Heart left ventricle (tissue), 16 donors: ENCODE measurements around the gene AAR2. TPM values are rescaled to one million over a fixed set of nuclear protein-coding genes. Genes with fewer than 3 reads are reported as not detected.

ENCODE experiments used
- ATAC-seq, 4 donors: fragments of 200-7000 bp; cut with Tn5 transposase; one replicate each; pipeline ENCODE4 v1.9.1; 2020 to 2022; ENCODE audit warnings: moderate library complexity in 4 of 4, mild to moderate bottlenecking in 3 of 4, moderate number of reproducible peaks in 1 of 4
- DNase-seq, 5 donors: peaks; one replicate each; pipeline ENCODE4 v3.0.0-alpha.2; 2020
- H3K27ac ChIP-seq, 12 donors: fragments of 200-600 bp; sonication (generic) in 4 of 12; one replicate each; pipeline versions ENCODE4 v1.5.0 to v1.8.0; 2016 to 2022; ENCODE audit warnings: mild to moderate bottlenecking in 2 of 12
- H3K27me3 ChIP-seq, 9 donors: fragments of 200-600 bp; sonication (generic) in 2 of 9; one replicate each; pipeline versions ENCODE4 v1.5.1 to v1.8.0; 2016 to 2022; ENCODE audit warnings: mild to moderate bottlenecking in 3 of 9
- H3K36me3 ChIP-seq, 9 donors: fragments of 200-600 bp; sonication (generic) in 2 of 9; one replicate each; pipeline versions ENCODE4 v1.5.0 to v1.8.0; 2018 to 2022; ENCODE audit warnings: mild to moderate bottlenecking in 2 of 9
- H3K4me1 ChIP-seq, 12 donors: fragments of 200-600 bp; sonication (generic) in 4 of 12; one replicate each; pipeline versions ENCODE4 v1.5.0 to v1.8.0; 2016 to 2022; ENCODE audit warnings: mild to moderate bottlenecking in 3 of 12
- H3K4me3 ChIP-seq, 12 donors: fragments of 200-600 bp; sonication (generic) in 4 of 12; one replicate each; pipeline versions ENCODE4 v1.5.0 to v1.8.0; 2017 to 2022; ENCODE audit warnings: mild to moderate bottlenecking in 9 of 12, moderate library complexity in 4 of 12
- H3K9me3 ChIP-seq, 12 donors: fragments of 200-600 bp; sonication (generic) in 4 of 12; one replicate each; pipeline versions ENCODE4 v1.5.0 to v1.8.0; 2016 to 2022; ENCODE audit warnings: mild to moderate bottlenecking in 1 of 12
- CTCF ChIP-seq, 12 donors: fragments of 200-600 bp; sonication (generic) in 4 of 12; IDR thresholded peaks; one replicate each; pipeline versions ENCODE4 v1.5.0 to v1.8.0; 2018 to 2022; ENCODE audit warnings: antibody characterized with exemption in 12 of 12, mild to moderate bottlenecking in 5 of 12
- POLR2A ChIP-seq, 2 donors: fragments of 450-650 bp; IDR thresholded peaks; one replicate each; pipeline ENCODE4 v1.6.1; 2017; ENCODE audit warnings: antibody characterized with exemption in 2 of 2, mild to moderate bottlenecking in 2 of 2, moderate library complexity in 2 of 2
- WGBS, 4 donors: extraction: QIAGEN DNeasy Blood & Tissue Kit in 2 of 4; methylation state at CpG; one replicate each; pipeline versions ENCODE4 v1.1.5 to v1.1.7; 2013 to 2018; 5-methylcytosine and 5-hydroxymethylcytosine counted together
- intact Hi-C, 10 donors: fragments of 100-400 bp; cut with DNase I; formaldehyde crosslinking; loops; one replicate each; pipeline versions ENCODE4 v1.11.1 to v1.14.2; 2022
- polyA plus RNA-seq, 2 donors: library from polyadenylated mRNA; stranded (reverse); fragments of 200-250 nt; gene quantifications; one replicate each; pipeline ENCODE4 v1.2.3, GENCODE V29; 2013
- total RNA-seq, 9 donors: library from RNA; depleted of rRNA in 2 of 9; stranded (reverse); fragments of >200 nt in 2 of 9; fragmentation: NEBNext Ultra II Directional in 3 of 9; extraction: Animal tissue kit (Norgen Biotek cat#: 25700) in 3 of 9; gene quantifications; one replicate each; pipeline versions ENCODE4 v1.1.0 to v1.2.4, GENCODE V29; 2016 to 2023
- donor health status: ischemic (EF 13 %, LVEDD 7.1; RV severe dilation, severe dysfunction).
- donor health status: healthy with polysubstance abuse.
- donor health status: DM: no; HTN: yes; CAD: no.
- donor health status: DM: no; HTN: no; CAD: no.
- donor health status: ischemic (EF 25% LVEDD 6.9; RV normal size, moderate dysfunction).
- donor health status: ischemic (EF 25% LVEDD 5.7; RV mildly dilated, moderate dysfunction).
- donor health status: healthy.
- donor health status: DM: yes; HTN: yes; CAD: no.
- donor health status: ischemic (EF 35%, LVEDD 5.7; RV mildly dilated, moderate dysfunction).
- donor health status: nonischemic (EF 11% LVEDD 7.7; RV severe dilation, severe dysfunction).
- donor health status: DM: yes; HTN: yes; CAD: no.
- donor health status: PGD.
- donor health status: ischemic (EF 29% LVEDD 5.4; RV normal size, mild dysfunction).
- donor health status: nonischemic (EF 23%, LVEDD 6.1; RV moderate dilation, normal function).

Gene AAR2
- total and polyA plus RNA-seq, 11 donors, result 7.8 to 26.9 (median 16.8) TPM

- Histone ChIP-seq H3K9me3 (no peaks in the 10 kb centered on the region), H3K27me3 (peaks cover 0 to 88% (median 31%) of the 10 kb centered on the region in 9 donors), H3K36me3 (no peaks in the 10 kb centered on the region), H3K4me3 (no peak overlapping the region), H3K27ac (no peak overlapping the region), H3K4me1 (no peaks in the 10 kb centered on the region)
- WGBS, 4 donors, result 62 to 76% (median 66%) methylated on average over 4 of the region's 4 CpGs
- TF ChIP-seq POLR2A (IDR thresholded peaks at IDR 0.05) (no peak), CTCF (IDR thresholded peaks at IDR 0.05) (no peak)
- intact Hi-C loops, result no loop called here
- DNase-seq (no peak), ATAC-seq (no peak)
Observed at GRCh38 chr20:36299459-36299858, 63.2 kb downstream of the AAR2 start.

- intact Hi-C loops, result no loop called here
- H3K36me3 ChIP-seq, result no peaks in the 10 kb centered on the region
- H3K27ac ChIP-seq, result no peak overlapping the region
- no peaks in the 10 kb centered on the region for H3K9me3 ChIP-seq
- no peak overlapping the region for H3K4me3 ChIP-seq
- DNase-seq (no peak), ATAC-seq (no peak)
- H3K4me1 ChIP-seq, result peaks cover 0 to 10% (median 2%) of the 10 kb centered on the region in 12 donors
- H3K27me3 ChIP-seq, result peaks cover 19 to 91% (median 50%) of the 10 kb centered on the region in 9 donors
- TF ChIP-seq POLR2A (IDR thresholded peaks at IDR 0.05) (no peak), CTCF (IDR thresholded peaks at IDR 0.05) (no peak)
- 57 to 67% (median 60%) methylated on average over 6 to 7 of the region's 7 CpGs for WGBS, 4 donors
Observed at GRCh38 chr20:36301359-36302119, 65.3 kb downstream of the AAR2 start.

- Histone ChIP-seq H3K9me3 (no peaks in the 10 kb centered on the region), H3K36me3 (no peaks in the 10 kb centered on the region), H3K4me1 (peaks cover 0 to 18% (median 7%) of the 10 kb centered on the region in 12 donors), H3K4me3 (no peak overlapping the region), H3K27me3 (peaks cover 28 to 92% (median 65%) of the 10 kb centered on the region in 9 donors), H3K27ac (no peak overlapping the region)
- ATAC-seq, result no peak
- TF ChIP-seq POLR2A (IDR thresholded peaks at IDR 0.05) (no peak), CTCF (IDR thresholded peaks at IDR 0.05) (no peak)
- intact Hi-C loops, result no loop called here
- 31 to 38% (median 34%) methylated on average over 13 to 14 of the region's 14 CpGs for WGBS, 4 donors
- DNase-seq, result no peak
Observed at GRCh38 chr20:36303020-36303595, 66.8 kb downstream of the AAR2 start.

- intact Hi-C loops, result no loop called here
- H3K4me1 ChIP-seq, result peaks cover 0 to 18% (median 7%) of the 10 kb centered on the region in 12 donors
- no peaks in the 10 kb centered on the region for H3K36me3 ChIP-seq
- WGBS, 4 donors, result 54 to 78% (median 68%) methylated on average over 1 of the region's 1 CpG
- no peak overlapping the region for H3K27ac ChIP-seq
- H3K27me3 ChIP-seq, result peaks cover 31 to 91% (median 64%) of the 10 kb centered on the region in 9 donors
- no peak overlapping the region for H3K4me3 ChIP-seq
- ATAC-seq (no peak), DNase-seq (no peak)
- no peaks in the 10 kb centered on the region for H3K9me3 ChIP-seq
- TF ChIP-seq CTCF (IDR thresholded peaks at IDR 0.05), result no peak
- no peak for TF ChIP-seq POLR2A (IDR thresholded peaks at IDR 0.05)
Observed at GRCh38 chr20:36303831-36304230, 67.6 kb downstream of the AAR2 start.
